Left lung (tissue), 10 donors: ENCODE data around the gene ALKBH1. TPM values are rescaled to one million over a fixed set of nuclear protein-coding genes. Genes with fewer than 3 reads are reported as not detected.
A peak's percentile ranks its signal among the peaks of the same experiment; 100 is the strongest.

Experiments
- ATAC-seq: fragments of 200-7000 bp; cut with Tn5 transposase; one replicate; pipeline ENCODE4 v1.9.1; 2020; ENCODE audit warnings: moderate library complexity
- DNase-seq, 4 donors: peaks; one replicate each; pipeline ENCODE4 v3.0.0-alpha.2; 2013 to 2020
- H3K27ac ChIP-seq, 2 donors: fragments of 200-600 bp; sonication (generic) in 1 of 2; one replicate each; pipeline versions ENCODE4 v1.5.0 to v1.8.0; 2020 to 2021
- H3K27me3 ChIP-seq, 2 donors: fragments of 200-600 bp; sonication (generic) in 1 of 2; one replicate each; pipeline versions ENCODE4 v1.5.0 to v1.8.0; 2020 to 2021
- H3K36me3 ChIP-seq, 2 donors: fragments of 200-600 bp; sonication (generic) in 1 of 2; one replicate each; pipeline versions ENCODE4 v1.5.0 to v1.8.0; 2020 to 2021
- H3K4me1 ChIP-seq, 2 donors: fragments of 200-600 bp; one replicate each; pipeline ENCODE4 v1.8.0; 2021
- H3K4me3 ChIP-seq, 2 donors: fragments of 200-600 bp; sonication (generic) in 1 of 2; one replicate each; pipeline versions ENCODE4 v1.5.0 to v1.8.0; 2020 to 2021; ENCODE audit warnings: mild to moderate bottlenecking in 1 of 2
- H3K9me3 ChIP-seq, 2 donors: fragments of 200-600 bp; sonication (generic) in 1 of 2; one replicate each; pipeline versions ENCODE4 v1.5.0 to v1.8.0; 2020 to 2021
- intact Hi-C, 2 donors: fragments of 100-400 bp; cut with DNase I; formaldehyde crosslinking; loops; one replicate each; pipeline versions ENCODE4 v1.11.2 to v1.14.2; 2022
- polyA plus RNA-seq, 6 donors: library from polyadenylated mRNA; unstranded; fragments of 120-200 nt; gene quantifications; one replicate each; pipeline ENCODE4 v1.2.1, GENCODE V29; 2013; ENCODE audit not compliant: insufficient read length in 6 of 6
- total RNA-seq, 2 donors: library from RNA; stranded (reverse); fragmentation: NEBNext Ultra II Directional; extraction: Animal tissue kit (Norgen Biotek cat#: 25700); gene quantifications; one replicate each; pipeline ENCODE4 v1.2.1, GENCODE V29; 2021
- TF ChIP-seq, protein P1 (sequence below), 2 donors: fragments of 200-600 bp; sonication (generic) in 1 of 2; IDR thresholded peaks; one replicate each; pipeline versions ENCODE4 v1.5.0 to v1.8.0; 2021; ENCODE audit warnings: antibody characterized with exemption in 2 of 2
- donor health status: DM: no; HTN: yes; CAD: no.
- donor health status: DM: no; HTN: no; CAD: no.

Gene ALKBH1
- total and polyA plus RNA-seq, 8 donors = 8.6 to 18.8 (median 14.9) TPM

DNA sequence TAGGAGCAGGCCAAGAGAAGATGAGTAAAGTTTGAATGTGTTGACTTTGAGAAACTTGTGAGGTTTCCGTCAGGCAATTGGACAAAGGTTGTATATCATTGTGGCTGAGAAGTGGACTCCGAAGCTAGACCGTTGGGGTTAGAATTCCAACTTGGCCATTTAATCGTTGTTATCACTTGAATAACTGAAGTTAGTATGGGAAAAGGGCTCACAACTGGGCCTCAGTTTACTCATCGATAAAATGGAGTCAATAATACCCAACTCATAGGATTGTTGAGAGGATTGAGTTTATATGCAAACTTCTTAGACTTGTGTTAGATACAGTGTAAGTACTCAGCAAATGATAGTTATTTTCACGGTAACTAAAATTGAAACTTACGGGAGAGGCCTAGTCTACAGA is 926 bp upstream of the ALKBH1 start:
- peaks cover 0 to 46% of the 10 kb centered on the region in 2 donors for H3K36me3 ChIP-seq
- peaks cover 17 to 36% of the 10 kb centered on the region in 2 donors for H3K4me1 ChIP-seq
- no peak overlapping the region for H3K27ac ChIP-seq
- TF ChIP-seq, protein P1, sequence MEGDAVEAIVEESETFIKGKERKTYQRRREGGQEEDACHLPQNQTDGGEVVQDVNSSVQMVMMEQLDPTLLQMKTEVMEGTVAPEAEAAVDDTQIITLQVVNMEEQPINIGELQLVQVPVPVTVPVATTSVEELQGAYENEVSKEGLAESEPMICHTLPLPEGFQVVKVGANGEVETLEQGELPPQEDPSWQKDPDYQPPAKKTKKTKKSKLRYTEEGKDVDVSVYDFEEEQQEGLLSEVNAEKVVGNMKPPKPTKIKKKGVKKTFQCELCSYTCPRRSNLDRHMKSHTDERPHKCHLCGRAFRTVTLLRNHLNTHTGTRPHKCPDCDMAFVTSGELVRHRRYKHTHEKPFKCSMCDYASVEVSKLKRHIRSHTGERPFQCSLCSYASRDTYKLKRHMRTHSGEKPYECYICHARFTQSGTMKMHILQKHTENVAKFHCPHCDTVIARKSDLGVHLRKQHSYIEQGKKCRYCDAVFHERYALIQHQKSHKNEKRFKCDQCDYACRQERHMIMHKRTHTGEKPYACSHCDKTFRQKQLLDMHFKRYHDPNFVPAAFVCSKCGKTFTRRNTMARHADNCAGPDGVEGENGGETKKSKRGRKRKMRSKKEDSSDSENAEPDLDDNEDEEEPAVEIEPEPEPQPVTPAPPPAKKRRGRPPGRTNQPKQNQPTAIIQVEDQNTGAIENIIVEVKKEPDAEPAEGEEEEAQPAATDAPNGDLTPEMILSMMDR (IDR thresholded peaks at IDR 0.05) = no peak
- no peaks in the 10 kb centered on the region for H3K27me3 ChIP-seq
- intact Hi-C loops = no loop called here
- no peaks in the 10 kb centered on the region for H3K9me3 ChIP-seq
- H3K4me3 ChIP-seq = peak overlapping the region; percentile 83 to 97
- no peak for ATAC-seq
- DNase-seq = no peak

DNA sequence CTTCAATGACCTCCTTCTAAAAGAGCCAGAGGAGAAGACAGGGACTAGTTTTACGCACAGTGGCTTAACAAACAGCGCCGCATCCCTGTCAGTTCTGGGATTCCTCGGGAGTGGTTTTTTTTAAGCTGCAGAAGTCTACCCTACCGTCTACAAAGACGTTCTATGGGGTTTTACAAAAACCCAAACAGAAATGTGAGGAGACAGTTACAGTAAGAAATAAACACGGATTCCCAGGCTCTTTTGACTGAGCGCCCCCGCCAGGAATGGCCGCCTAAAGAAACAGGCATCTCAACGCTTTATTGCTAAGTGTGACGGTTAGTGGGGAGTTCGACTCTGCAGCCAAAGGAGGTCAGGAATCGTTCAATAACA is 484 bp downstream of the ALKBH1 start:
- no peaks in the 10 kb centered on the region for H3K27me3 ChIP-seq
- peak; percentile 77 for ATAC-seq
- peaks cover 17 to 36% of the 10 kb centered on the region in 2 donors for H3K4me1 ChIP-seq
- H3K36me3 ChIP-seq = peaks cover 0 to 47% of the 10 kb centered on the region in 2 donors
- peak overlapping the region; percentile 83 to 97 for H3K4me3 ChIP-seq
- TF ChIP-seq, protein P1 (IDR thresholded peaks at IDR 0.05) = no peak
- peak in 1 of 4 donors; percentile 19 for DNase-seq
- intact Hi-C loops = no loop called here
- no peaks in the 10 kb centered on the region for H3K9me3 ChIP-seq
- H3K27ac ChIP-seq = peak overlapping the region; percentile 42 to 67

DNA sequence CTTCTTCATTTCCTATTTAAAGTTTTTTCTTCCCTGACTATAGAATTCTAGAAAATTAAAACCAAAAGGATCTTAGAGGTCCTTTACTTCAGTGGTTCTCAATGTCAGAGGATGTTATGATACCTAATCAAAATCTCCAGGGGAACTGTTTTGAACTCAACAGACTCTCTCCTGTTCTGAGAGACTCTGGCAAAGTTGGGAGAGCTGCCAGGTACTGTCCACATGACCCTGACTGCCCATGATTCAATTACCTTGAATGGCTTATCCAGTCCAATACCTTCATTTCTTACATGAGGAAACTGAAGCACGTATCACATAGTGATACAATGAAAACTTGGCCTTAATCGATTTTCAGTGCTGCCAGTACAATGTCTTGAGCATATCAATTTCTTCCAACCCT is 16.6 kb downstream of the ALKBH1 start:
- no peak overlapping the region for H3K4me3 ChIP-seq
- no peak for DNase-seq
- no peaks in the 10 kb centered on the region for H3K4me1 ChIP-seq
- intact Hi-C loops = no loop called here
- no peaks in the 10 kb centered on the region for H3K9me3 ChIP-seq
- H3K27ac ChIP-seq = no peak overlapping the region
- ATAC-seq = no peak
- TF ChIP-seq, protein P1 (IDR thresholded peaks at IDR 0.05) = no peak
- H3K27me3 ChIP-seq = no peaks in the 10 kb centered on the region
- H3K36me3 ChIP-seq = peaks cover 0 to 89% of the 10 kb centered on the region in 2 donors

DNA sequence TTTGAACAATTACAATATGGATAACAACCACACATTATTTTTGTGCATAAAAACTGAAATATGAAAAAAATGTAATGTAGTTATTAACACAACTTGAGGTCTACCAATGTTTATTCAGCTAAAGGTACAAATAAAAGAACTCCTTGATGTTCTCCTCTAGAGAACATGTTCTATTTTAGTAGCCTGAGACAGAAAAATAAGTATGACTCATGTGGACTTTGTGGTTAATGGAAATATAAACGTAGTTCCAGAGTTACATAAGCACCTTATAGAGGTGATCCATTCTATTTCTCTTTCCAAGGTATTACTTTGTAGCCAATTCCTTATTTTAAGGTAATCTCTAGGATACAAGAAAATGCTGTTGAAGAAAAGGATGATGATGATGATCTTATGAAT is 25.7 kb downstream of the ALKBH1 start:
- intact Hi-C loops = no loop called here
- Histone ChIP-seq H3K27me3 (no peaks in the 10 kb centered on the region), H3K27ac (peak overlapping the region in 1 of 2 donors; percentile 48), H3K9me3 (no peaks in the 10 kb centered on the region), H3K4me1 (peaks cover 0 to 12% of the 10 kb centered on the region in 2 donors), H3K4me3 (no peak overlapping the region), H3K36me3 (peaks cover 0 to 49% of the 10 kb centered on the region in 2 donors)
- ATAC-seq (peak; percentile 89), DNase-seq (no peak)
- TF ChIP-seq, protein P1 (IDR thresholded peaks at IDR 0.05) = no peak

DNA sequence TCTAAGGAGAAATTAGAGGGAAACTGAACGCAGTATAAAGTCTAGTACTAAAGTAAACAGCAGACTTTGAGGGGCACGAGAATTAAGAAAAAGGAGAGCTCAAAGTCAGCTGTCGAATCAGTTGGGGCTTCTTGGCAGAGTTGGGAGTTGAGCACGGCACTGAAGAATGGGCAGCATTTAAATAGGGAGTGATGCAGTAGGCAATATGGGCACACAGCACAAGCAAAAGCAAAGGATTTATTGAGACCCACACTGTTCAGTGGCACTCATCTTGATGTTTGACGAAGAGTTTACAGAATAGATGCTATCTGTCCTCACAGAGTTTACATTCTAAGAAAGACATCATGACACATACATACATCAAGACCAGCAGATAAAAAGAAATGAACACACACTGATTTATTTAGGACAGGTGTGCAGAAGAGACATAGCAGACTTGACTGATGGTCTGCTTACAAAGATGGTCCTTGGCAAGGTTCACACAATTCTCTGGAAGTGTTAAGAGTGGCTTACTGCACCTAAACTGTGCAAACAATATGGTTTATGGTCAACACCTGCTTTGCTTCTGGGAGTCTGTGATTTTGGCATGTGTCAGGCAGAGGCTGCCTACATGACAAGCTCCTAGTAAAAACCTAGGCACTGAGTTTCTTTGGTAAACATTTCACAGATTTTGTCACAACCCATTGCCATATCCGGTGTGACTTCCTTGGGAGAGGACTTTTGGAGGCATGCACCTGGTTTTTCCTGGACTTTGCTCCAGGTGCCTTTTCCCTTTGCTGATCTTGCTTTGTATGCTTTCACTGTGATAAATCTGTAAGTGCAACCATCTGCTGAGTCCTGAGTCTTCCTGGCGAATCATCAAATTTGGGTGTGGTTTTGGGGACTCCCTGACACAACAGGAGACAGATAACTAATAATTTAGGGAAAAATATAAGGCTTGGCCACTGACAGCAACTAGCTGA is 26.3 kb downstream of the ALKBH1 start:
- Histone ChIP-seq H3K27ac (peak overlapping the region in 1 of 2 donors; percentile 48), H3K27me3 (no peaks in the 10 kb centered on the region), H3K4me1 (peaks cover 0 to 12% of the 10 kb centered on the region in 2 donors), H3K36me3 (peaks cover 0 to 45% of the 10 kb centered on the region in 2 donors), H3K9me3 (no peaks in the 10 kb centered on the region), H3K4me3 (no peak overlapping the region)
- TF ChIP-seq, protein P1 (IDR thresholded peaks at IDR 0.05) = no peak
- intact Hi-C loops = no loop called here
- ATAC-seq (peak; percentile 65), DNase-seq (no peak)
